Measurements from ENCODE around the gene PTPN13. TPM values are rescaled to one million over a fixed set of nuclear protein-coding genes. Genes with fewer than 3 reads are reported as not detected.

The PTPN13 gene
- total RNA-seq, 1 donor from 2014 or later = 38.9 TPM

- Mint-ChIP-seq H3K4me3 (ENCODE audit: unreplicated experiment) (no peak overlapping the region), H3K36me3 (ENCODE audit: low read depth) (peaks cover 39% of the 10 kb centered on the region), H3K9me3 (ENCODE audit: low read depth) (peaks cover 15% of the 10 kb centered on the region), H3K27ac (ENCODE audit: unreplicated experiment) (no peak overlapping the region), H3K27me3 (ENCODE audit: low read depth) (no peaks in the 10 kb centered on the region), H3K4me1 (ENCODE audit: low read depth) (no peaks in the 10 kb centered on the region)
- DNase-seq (ENCODE audit: low spot score) = no peak
- TF ChIP-seq, protein P1, sequence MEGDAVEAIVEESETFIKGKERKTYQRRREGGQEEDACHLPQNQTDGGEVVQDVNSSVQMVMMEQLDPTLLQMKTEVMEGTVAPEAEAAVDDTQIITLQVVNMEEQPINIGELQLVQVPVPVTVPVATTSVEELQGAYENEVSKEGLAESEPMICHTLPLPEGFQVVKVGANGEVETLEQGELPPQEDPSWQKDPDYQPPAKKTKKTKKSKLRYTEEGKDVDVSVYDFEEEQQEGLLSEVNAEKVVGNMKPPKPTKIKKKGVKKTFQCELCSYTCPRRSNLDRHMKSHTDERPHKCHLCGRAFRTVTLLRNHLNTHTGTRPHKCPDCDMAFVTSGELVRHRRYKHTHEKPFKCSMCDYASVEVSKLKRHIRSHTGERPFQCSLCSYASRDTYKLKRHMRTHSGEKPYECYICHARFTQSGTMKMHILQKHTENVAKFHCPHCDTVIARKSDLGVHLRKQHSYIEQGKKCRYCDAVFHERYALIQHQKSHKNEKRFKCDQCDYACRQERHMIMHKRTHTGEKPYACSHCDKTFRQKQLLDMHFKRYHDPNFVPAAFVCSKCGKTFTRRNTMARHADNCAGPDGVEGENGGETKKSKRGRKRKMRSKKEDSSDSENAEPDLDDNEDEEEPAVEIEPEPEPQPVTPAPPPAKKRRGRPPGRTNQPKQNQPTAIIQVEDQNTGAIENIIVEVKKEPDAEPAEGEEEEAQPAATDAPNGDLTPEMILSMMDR (IDR thresholded peaks at IDR 0.05) = no peak
Observed at GRCh38 chr4:86788826-86789225, 194.7 kb downstream of the PTPN13 start.

GRCh38 chr4:86791126-86791525 lies 197.0 kb downstream of the PTPN13 start:
- no peaks in the 10 kb centered on the region for H3K4me1 Mint-ChIP-seq (ENCODE audit: low read depth)
- no peaks in the 10 kb centered on the region for H3K27me3 Mint-ChIP-seq (ENCODE audit: low read depth)
- H3K27ac Mint-ChIP-seq (ENCODE audit: unreplicated experiment) = no peak overlapping the region
- H3K4me3 Mint-ChIP-seq (ENCODE audit: unreplicated experiment) = no peak overlapping the region
- peaks cover 40% of the 10 kb centered on the region for H3K36me3 Mint-ChIP-seq (ENCODE audit: low read depth)
- no peak for DNase-seq (ENCODE audit: low spot score)
- TF ChIP-seq, protein P1 (IDR thresholded peaks at IDR 0.05) = peak; percentile 25
- H3K9me3 Mint-ChIP-seq (ENCODE audit: low read depth) = peaks cover 29% of the 10 kb centered on the region

- H3K27ac Mint-ChIP-seq (ENCODE audit: unreplicated experiment) = no peak overlapping the region
- H3K27me3 Mint-ChIP-seq (ENCODE audit: low read depth) = no peaks in the 10 kb centered on the region
- TF ChIP-seq, protein P1 (IDR thresholded peaks at IDR 0.05) = no peak
- H3K36me3 Mint-ChIP-seq (ENCODE audit: low read depth) = peaks cover 27% of the 10 kb centered on the region
- H3K4me3 Mint-ChIP-seq (ENCODE audit: unreplicated experiment) = no peak overlapping the region
- no peak for DNase-seq (ENCODE audit: low spot score)
- H3K9me3 Mint-ChIP-seq (ENCODE audit: low read depth) = no peaks in the 10 kb centered on the region
- no peaks in the 10 kb centered on the region for H3K4me1 Mint-ChIP-seq (ENCODE audit: low read depth)
Observed at GRCh38 chr4:86809809-86810208, 215.7 kb downstream of the PTPN13 start.

DNA sequence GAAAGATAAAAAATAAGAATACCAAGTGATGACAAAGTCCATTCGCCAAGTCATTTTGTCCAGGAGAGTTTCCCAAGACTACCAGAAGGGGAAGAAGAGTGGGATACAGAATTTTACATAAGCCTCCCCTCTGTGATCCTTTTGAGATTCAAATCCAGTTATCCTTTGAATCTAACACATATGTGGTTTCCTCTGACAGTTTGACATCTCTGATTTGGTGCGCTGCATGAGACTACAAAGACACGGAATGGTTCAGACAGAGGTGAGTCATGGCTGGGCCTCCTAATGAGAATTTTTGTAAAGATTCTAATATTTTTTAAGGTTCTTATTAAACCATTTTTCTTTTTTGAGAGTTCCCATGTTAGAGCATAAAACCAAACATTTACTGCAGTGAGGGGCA lies 216.7 kb downstream of the PTPN13 start:
- TF ChIP-seq, protein P1 (IDR thresholded peaks at IDR 0.05) = no peak
- H3K9me3 Mint-ChIP-seq (ENCODE audit: low read depth) = peaks cover 5% of the 10 kb centered on the region
- peaks cover 34% of the 10 kb centered on the region for H3K36me3 Mint-ChIP-seq (ENCODE audit: low read depth)
- H3K4me3 Mint-ChIP-seq (ENCODE audit: unreplicated experiment) = no peak overlapping the region
- no peaks in the 10 kb centered on the region for H3K4me1 Mint-ChIP-seq (ENCODE audit: low read depth)
- no peaks in the 10 kb centered on the region for H3K27me3 Mint-ChIP-seq (ENCODE audit: low read depth)
- no peak overlapping the region for H3K27ac Mint-ChIP-seq (ENCODE audit: unreplicated experiment)
- no peak for DNase-seq (ENCODE audit: low spot score)

DNA sequence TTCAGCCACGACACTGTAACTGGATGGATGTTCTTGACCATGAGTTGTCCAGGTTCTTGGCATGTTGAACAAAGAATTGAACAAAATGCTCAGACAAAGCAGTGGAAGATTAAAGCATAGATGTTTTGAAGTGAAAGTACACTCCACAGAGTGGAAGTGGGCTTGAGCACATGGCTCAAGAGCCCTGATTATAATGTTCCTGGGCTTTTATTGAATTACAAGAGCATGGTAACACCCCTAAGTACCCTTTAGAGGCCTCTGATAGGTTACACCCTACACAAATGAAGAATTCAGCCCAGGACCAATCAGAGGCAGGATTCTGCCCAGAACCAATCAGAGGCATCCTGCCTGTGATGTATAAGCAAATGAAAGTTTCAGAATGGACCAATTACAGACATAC lies 221.5 kb downstream of the PTPN13 start:
- peaks cover 18% of the 10 kb centered on the region for H3K4me1 Mint-ChIP-seq (ENCODE audit: low read depth)
- no peak overlapping the region for H3K4me3 Mint-ChIP-seq (ENCODE audit: unreplicated experiment)
- H3K9me3 Mint-ChIP-seq (ENCODE audit: low read depth) = peaks cover 5% of the 10 kb centered on the region
- H3K27ac Mint-ChIP-seq (ENCODE audit: unreplicated experiment) = no peak overlapping the region
- peaks cover 30% of the 10 kb centered on the region for H3K36me3 Mint-ChIP-seq (ENCODE audit: low read depth)
- TF ChIP-seq, protein P1 (IDR thresholded peaks at IDR 0.05) = no peak
- H3K27me3 Mint-ChIP-seq (ENCODE audit: low read depth) = no peaks in the 10 kb centered on the region
- no peak for DNase-seq (ENCODE audit: low spot score)
